22Rv1 (cell line): ENCODE data around the gene MPDZ.

Source experiments
- ZFX ChIP-seq: fragments of 450-650 bp; IDR thresholded peaks from 2 replicates; pipeline ENCODE4 v1.6.1; 2017; ENCODE audit warnings: antibody characterized with exemption, borderline replicate concordance
- TF ChIP-seq, protein P1 (sequence below): fragments of 450-650 bp; IDR thresholded peaks from 2 replicates; pipeline ENCODE4 v1.5.1; 2017; ENCODE audit warnings: mild to moderate bottlenecking

- TF ChIP-seq, protein P1, sequence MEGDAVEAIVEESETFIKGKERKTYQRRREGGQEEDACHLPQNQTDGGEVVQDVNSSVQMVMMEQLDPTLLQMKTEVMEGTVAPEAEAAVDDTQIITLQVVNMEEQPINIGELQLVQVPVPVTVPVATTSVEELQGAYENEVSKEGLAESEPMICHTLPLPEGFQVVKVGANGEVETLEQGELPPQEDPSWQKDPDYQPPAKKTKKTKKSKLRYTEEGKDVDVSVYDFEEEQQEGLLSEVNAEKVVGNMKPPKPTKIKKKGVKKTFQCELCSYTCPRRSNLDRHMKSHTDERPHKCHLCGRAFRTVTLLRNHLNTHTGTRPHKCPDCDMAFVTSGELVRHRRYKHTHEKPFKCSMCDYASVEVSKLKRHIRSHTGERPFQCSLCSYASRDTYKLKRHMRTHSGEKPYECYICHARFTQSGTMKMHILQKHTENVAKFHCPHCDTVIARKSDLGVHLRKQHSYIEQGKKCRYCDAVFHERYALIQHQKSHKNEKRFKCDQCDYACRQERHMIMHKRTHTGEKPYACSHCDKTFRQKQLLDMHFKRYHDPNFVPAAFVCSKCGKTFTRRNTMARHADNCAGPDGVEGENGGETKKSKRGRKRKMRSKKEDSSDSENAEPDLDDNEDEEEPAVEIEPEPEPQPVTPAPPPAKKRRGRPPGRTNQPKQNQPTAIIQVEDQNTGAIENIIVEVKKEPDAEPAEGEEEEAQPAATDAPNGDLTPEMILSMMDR, result no peak
- no peak for TF ChIP-seq ZFX
These were observed 142.1 kb downstream of the MPDZ start for GRCh38 chr9:13137426-13137825.
